HG02623 (cell line): ENCODE data around the gene CAPN5.

Experiments
- ATAC-seq: cut with Tn5 transposase; IDR thresholded peaks from one replicate; pipeline ENCODE4 v1.9.1; 2021; ENCODE audit warnings: moderate library complexity; ENCODE audit not compliant: unreplicated experiment

Gene CAPN5

DNA sequence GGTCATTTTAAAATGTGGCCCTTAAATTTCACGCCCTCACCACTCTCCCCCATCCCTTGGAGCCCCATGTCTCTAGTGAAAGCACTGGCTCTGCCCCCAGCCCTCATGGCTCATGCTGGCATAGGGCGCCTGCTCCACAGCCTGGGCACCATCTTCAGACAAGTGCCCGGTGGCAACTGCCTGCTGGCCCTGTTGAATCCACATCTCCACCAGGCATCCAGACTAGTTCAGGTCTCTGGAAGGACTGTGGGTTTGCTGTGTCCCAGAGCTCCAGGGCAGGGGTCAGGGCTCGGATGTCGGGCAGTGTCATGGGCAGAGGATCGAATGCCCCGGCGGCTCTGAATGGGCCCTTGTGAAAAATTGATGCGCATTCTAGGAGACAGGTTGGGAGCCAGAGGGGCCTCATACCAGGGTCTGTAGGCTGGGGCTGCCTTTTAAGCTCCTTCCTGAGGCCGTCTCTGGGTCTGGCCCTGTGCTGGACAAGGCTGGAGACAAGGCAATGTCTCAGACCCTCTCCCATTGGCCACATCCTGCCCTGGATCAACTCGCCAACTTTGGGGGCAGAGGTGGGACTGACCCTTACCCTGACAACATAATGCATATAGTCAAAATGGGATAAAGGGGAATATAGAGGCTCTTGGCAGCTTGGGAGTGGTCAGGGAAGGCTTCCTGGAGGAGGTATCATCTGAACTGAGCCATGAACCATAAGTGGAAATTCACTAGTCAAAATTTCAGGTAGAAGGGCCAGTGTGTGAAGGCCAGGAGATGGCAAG, 62.5 kb downstream of the CAPN5 start:
- ATAC-seq: no peak

DNA sequence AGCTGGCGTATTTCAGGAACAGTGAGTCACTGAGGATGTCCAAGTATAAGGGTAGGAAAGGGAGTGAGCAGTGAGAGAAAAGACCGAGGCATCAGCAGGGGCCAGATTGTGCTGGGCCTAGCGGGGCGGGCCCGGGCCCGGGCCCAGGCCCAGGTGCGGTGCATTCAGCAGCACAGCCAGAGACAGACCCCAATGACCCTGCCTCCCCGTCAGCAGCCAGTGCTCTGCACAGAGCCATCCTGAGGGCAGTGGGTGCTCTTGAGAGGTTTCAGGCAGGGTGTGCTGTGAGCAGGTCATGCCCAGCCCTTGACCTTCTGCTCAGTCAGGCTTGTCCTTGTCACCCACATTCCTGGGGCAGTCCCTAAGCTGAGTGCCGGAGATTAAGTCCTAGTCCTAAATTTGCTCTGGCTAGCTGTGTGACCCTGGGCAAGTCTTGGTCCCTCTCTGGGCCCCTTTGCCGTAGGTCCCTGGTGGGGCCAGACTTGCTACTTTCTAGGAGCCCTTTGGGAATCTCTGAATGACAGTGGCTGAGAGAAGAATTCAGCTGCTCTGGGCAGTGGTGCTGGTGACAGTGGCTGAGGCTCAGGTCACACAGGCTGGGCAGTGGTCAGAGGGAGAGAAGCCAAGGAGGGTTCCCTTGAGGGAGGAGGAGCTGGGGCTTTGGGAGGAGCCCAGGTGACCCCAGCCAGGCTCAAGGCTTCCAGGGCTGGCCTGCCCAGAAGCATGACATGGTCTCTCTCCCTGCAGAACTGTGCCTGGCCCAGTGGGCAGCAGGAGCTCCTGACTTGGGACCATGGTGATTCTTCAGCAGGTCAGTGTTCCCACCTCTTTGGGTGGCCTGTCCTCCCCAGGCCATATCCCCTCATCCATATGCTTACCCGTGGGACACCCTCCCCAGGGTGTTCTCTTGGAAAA, 63.3 kb downstream of the CAPN5 start:
- no peak for ATAC-seq

DNA sequence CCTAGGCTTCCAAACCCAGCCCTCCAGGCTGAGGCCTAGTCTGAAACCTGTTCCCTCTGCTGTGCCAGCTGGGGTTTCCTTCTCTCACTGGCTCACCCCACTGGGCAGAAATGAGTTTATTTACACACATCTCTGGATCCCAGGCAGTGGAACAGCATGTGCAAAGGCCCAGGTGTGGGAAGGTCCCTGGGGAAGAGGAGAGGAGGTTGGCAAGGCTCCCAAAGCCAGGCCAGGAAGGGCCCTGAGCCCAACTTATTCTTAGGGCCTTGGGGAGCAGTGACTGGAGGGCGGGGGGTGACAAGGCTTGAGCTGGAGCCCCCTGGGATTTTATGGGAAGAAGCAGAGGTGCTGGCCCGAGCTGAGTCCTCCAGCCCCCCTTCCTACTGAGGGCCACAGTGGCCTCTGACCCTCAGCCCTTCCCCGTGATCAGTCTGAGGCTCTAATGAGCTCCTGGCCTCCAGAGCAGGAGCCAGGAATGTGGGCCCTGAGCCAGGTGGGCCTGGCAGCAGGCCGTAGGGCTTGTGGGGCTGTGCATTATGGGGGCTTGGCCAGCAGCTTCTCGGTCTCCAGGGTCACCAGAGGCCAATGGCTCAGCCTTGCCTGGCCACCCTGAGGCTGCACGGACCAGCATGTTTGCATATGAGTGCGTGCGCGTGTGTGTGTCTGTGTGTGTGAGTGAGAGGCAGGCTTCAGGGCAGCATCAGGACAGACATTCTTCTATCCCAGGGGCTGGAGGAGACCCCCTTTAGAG, 64.2 kb downstream of the CAPN5 start:
- no peak for ATAC-seq

DNA sequence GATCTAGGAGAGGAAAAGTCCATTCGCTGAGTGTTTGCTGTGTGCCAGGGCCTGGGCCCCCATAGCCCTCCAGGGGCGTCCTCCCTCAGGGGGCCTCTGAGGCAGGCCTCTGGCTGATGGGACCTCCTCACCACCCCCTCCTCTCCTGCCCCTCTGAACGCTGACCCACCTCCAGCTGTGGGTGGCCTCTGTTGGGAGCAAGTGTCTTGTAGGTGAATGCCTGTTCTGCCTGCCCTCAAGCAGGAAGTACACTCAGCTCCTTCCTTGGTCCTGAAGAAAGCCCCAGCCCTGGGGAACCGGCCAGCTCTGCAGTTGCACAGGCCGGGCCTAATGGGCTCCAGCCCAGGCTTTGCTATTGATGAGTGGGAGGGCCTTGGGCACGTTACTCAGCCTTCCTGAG, 64.8 kb downstream of the CAPN5 start:
- ATAC-seq: no peak

DNA sequence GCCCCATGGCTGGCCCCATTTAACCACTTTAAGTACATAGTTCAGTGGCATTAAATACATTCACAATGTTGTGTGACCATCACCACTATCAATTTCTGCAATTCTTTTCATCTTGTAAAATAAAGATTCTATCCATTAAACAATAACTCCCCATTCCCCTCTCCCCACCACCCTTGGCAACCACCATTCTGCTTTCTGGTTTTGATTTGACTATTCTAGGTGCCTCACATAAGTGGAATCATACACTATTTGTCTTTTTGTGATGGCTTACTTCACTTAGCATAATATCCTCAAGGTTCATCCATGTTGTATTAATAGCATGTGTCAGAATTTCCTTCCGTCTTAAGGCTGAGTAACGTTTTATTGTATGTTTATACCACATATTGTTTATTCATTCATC, 68.3 kb downstream of the CAPN5 start:
- no peak for ATAC-seq

DNA sequence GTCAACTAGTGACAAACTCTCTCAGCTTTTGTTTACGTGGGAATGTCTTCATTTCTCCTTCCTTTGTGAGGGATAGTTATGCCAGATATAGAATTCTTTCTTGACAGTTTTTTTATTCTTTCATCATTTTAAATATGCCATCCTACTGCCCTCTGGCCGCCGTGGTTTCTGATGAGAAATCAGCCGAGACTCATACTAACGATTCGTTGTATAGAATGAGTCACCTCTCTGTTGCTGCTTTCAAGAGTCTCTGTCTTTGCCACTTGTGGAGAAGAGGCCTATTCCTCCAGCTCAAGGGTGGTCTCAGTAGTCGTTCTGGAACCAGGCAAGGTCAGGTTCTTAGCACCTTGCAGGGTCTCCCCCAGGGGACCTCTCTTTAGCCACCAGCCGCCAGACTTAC, 69.3 kb downstream of the CAPN5 start:
- ATAC-seq: no peak

DNA sequence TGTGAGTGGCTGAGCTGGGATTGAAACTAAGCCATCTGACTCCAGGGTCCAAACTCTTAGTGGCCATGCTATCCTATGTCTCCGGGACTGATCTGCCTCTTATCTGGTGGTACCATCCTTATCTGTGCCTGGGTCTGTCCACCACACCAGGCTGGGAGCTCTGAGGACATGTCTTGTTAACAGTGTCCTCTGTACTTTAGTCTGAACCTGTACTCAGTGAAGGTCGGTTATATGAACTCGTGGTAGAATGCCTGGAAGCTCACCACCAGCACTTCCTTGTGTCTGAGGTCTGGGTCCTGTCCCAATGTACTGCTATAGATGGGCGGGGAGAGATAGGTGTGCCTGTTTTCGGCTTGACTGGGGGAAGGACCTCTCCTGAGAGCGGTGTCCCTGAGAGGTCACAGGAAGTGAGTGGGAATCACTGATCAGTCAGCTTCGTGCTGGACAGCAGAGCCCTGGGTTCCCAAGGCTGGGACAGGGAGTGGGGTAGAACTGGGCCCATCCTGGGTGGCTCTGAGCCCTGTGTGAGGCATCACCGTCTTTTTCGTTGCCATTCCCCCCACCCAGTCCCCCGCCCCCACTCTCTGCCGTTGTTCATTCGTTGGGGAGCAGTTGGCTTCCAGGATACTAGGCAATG, 70.1 kb downstream of the CAPN5 start:
- ATAC-seq: no peak

DNA sequence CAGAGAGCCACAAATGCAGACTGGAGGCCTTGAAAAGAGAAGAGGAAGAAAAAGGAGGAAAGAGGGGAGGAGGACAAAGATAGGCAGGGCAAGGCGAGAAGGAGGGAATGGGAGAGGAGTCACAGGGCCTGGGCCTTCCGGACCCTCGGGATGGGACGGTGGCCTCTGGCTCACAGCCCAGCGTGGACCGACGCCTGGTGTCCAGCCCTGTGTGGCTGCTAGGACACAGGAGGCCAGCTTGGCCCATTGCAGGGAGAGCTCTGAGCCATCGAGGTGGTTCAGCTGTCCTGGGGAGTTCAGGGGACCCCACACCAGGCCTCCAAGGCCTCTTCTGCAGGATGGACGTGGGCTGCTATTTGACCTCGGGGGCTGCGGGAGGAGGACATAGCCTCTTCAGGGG, 70.7 kb downstream of the CAPN5 start:
- no peak for ATAC-seq

DNA sequence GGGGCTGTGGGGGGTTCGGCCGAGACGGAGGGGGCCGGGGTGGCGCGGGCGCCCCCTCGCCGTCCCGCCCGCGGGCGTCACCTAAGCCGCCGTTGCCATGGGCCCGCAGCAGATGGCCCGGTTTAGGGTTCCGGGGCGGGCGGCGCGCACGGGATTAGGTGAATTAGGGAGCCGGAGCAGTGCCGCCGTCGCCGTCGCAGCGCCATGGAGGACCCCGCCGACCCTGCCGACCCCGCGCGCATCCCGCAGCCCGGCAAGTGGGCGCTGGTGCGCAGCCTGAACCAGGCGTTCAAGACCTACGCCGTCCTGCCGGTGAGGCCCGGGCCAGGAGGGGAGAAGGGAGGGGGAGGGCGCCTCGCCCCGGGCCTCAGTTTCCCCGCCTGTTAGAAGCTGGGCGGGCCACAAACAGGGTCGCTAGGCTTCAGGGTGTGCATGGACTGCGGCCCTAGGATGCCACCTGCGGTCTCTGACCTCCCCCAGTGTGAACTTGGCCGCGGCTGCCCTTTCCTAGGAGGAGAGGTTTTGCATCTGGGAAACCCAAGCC, 71.4 kb downstream of the CAPN5 start:
- ATAC-seq: no peak

DNA sequence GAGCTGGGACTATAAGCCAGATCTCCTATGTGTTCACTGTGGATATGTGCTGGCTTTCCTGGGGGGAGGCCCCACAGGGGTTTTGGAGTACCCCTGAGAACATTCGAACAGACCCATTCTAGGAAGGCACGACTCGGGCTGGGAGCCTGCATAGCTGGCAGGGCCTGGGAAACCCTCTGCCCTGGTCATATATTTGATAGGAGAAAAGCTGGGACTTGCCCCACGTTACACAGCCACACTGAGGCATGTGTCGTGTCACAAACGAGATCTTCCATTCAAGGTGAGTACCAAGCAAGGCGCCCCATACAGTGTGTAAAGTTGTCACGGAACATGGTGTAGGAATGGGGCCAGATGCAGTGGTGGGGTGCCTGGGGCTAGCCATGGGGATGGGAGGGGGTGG, 72.4 kb downstream of the CAPN5 start:
- ATAC-seq: no peak

DNA sequence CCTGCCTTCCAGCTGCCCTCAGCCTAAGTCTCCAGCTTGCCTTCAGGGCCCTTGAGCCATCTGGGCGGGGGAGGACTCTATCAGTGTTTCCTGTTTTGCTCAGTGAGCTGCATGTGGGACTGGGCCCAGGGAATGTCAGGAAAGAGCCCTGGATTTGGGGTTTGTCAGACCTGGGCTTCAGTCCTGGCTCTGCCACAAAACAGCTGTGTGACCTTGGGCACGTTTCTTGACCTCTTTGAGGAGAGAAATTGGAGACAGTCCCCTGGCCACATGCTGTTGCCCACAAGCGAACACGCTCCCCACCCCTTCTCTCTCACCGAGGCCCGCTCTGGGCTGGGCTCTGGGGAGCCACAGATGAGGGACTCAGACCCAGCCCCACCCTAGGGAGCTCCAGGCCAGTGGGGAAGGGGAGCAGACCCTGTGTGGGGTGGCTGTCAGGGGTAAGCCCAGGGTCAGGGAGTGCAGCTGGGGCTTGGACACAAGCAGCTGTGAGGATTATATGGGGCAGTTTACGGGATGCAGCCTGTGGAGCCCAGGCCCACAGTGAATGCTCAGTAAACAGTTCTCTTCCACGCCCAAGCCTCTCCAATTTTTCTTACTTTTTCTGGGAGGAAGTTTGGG, 73.6 kb downstream of the CAPN5 start:
- ATAC-seq: no peak

DNA sequence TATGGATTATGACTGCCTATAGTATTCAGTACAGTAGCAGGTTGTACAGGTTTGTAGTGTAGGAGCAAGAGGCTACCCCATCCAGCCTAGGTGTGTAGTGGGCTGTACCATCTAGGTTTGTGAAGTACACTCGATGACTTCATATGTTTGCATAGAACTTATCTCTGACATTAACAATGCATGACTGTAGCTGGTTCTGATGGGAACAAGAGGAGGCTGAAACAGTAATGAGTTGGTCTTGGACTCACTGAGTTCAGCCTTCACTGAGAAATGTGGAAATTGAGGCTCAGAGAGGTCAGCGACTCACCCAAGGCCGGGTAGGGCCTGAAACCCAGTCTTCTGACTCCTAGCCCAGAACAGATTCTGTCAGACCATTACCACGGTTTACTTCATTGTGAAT, 74.3 kb downstream of the CAPN5 start:
- no peak for ATAC-seq

DNA sequence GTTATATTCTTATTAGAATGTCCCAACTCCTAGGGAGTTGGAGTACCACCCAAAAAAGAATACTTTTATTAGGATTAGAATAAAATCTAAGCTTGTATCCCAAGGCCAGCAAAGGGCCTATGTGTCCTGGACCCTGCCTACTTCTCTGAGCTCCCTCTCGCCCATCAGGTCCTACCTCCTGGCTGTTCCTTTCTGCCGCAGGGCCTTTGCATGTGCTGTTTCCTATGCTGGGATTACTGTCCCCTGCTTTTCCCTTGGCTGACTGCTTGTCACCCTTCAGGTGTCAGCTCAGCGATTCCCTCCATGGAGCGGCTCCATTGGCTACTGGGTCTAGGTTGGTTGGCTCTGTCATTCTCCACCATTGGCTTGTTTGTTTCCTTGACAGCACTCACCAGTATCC, 74.7 kb downstream of the CAPN5 start:
- ATAC-seq: no peak

DNA sequence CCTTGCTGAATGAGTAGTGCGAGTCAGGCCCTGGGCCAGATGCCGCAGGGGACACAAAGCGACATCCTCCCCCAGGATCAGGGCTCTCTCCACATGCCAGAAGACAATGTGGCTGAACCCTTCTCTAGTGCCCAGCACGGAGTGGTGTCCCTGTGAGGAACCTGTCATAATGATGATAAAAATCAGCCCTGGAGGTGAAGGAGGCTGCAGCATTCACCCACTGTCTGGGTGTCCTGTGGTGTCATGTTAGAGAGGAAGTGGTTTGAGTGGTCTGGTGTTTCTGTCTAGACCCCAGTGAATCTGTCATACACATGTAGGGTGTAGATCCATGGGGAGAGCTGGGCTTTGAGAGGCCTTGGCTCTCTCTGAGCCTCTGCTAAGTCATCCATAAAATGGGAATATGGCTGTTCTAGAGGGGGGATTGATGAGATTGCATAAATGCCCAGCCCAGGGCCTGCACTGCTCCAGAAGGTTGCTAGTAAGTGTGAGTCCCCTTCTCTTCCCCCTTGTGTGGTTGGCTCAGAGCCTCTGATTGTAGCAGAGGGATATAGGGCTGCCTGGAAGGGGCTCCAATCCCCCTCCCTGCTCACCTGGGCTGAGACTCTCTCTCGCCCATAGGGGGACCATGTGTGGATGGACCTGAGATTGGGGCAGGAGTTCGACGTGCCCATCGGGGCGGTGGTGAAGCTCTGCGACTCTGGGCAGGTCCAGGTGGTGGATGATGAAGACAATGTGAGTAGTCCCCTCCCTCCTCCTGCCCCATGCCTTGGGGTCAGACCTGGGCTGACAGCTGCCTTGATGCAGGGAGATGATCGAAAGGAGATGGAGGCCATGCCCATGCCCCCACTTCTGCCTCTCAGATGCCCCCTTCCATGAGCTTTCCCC, 75.6 kb downstream of the CAPN5 start:
- no peak for ATAC-seq

DNA sequence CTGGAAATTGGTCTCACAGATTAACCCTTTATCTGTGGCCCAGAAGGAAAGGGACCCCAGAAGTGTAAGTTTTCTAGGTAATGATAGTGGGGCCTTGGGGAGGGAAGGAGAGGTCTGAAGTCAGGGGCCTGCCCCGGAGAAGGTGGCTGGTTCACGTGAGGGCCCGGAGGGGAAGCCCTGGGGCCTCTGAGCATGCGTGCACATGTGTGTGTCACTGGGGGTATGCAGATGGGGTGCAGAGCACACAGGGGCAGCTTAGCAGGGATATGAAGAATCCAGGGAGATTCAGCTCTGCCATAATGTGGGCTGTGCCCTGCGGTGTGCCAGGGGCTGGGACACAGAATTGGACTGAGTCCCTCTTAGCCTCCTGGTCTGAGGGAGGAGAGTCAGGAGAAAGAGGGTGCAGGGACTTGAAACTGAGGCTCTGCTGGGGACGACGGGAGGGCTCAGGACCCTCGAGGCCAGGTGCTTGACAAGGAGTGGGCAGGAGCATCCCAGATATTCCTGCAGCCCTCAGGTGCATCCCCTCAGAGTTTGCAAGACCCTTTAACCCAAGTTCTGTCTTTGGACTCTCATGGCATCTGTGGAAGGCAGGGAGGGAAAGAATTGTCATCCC, 76.7 kb downstream of the CAPN5 start:
- no peak for ATAC-seq

DNA sequence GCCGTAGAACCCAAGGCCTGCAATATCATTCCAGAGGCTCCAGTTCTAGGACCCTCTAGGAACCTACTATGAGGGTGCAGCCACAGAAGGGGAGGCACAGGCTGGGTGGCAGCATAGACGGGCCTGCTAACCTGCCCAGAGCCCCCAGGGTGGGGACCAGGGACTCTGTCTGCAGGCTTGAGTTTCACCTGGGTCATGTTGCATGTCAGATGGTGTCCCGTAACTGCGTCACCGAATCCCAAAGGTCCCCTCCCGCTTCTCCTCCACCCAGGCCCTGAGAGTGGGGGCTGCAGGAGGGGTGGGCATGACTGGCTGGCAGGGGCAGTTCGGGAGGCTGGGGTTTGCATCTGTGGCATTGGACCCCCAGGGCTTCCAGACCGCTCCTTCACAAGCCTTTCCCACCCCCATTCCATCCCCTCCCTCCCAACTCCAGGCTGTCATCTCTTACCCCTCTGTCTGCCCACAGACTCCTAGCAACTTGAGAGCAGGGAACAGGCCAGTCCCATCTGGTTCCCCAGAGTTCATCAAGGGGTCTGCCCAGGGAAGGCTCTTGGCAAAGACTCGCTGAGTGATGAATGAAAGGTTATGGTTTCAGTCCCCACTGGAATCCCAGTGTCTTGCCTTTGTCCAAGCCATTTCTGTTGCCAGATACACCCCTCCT, 77.6 kb downstream of the CAPN5 start:
- ATAC-seq: no peak

DNA sequence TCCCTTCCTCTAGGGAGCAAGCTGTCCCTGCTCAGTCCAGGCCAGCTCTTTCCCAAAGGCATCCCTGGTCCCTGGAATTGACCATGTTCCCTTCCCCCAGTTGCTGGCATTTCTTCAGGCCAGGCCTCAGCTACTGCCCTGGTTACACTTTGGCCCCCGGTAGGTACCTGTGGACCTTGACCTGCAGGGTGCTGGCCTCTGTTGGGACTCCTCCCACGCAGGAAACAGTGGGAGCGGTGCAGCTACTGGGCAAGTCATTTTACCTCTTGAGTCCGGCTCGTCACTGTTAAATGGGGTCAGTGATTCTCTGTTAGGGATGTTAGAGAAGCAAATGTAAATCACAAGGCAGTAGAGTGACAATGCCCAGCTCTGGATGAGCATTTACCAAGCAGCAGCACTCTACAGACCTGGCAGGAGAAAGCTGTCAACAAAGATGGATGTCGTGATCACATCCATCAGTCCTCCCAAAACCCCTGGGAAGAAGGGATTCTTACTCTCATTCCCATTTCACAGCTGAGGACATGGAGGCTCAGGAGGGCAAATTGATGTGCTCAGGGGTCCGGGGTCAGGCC, 78.2 kb downstream of the CAPN5 start:
- ATAC-seq: no peak
